ENCODE data around the gene RAPGEF1.
A peak's percentile ranks its signal among the peaks of the same experiment; 100 is the strongest.

Gene RAPGEF1

GRCh38 chr9:131611586-131612315 is 128.1 kb downstream of the RAPGEF1 start:
- Histone ChIP-seq H3K27me3 (ENCODE audit: control insufficient read depth, insufficient read depth, low read length) (no peaks in the 10 kb centered on the region), H3K9ac (ENCODE audit: low read length) (no peak overlapping the region), H3K27ac (ENCODE audit: low read depth, low read length) (no peak overlapping the region), H3K4me1 (ENCODE audit: control insufficient read depth, insufficient read depth, low read length) (peaks cover 29% of the 10 kb centered on the region), H3K4me3 (ENCODE audit: low read length) (no peak overlapping the region), H3K36me3 (ENCODE audit: control insufficient read depth, insufficient read depth, low read length) (peaks cover 13% of the 10 kb centered on the region)

GRCh38 chr9:131610231-131610761 is 129.6 kb downstream of the RAPGEF1 start:
- Histone ChIP-seq H3K4me1 (ENCODE audit: control insufficient read depth, insufficient read depth, low read length) (peaks cover 29% of the 10 kb centered on the region), H3K27ac (ENCODE audit: low read depth, low read length) (peak overlapping the region; percentile 68), H3K4me3 (ENCODE audit: low read length) (no peak overlapping the region), H3K27me3 (ENCODE audit: control insufficient read depth, insufficient read depth, low read length) (no peaks in the 10 kb centered on the region), H3K9ac (ENCODE audit: low read length) (no peak overlapping the region), H3K36me3 (ENCODE audit: control insufficient read depth, insufficient read depth, low read length) (peaks cover 13% of the 10 kb centered on the region)

GRCh38 chr9:131609099-131609830 is 130.6 kb downstream of the RAPGEF1 start:
- no peaks in the 10 kb centered on the region for H3K27me3 ChIP-seq (ENCODE audit: control insufficient read depth, insufficient read depth, low read length)
- H3K4me3 ChIP-seq (ENCODE audit: low read length), result peak overlapping the region; percentile 3
- H3K4me1 ChIP-seq (ENCODE audit: control insufficient read depth, insufficient read depth, low read length), result peaks cover 29% of the 10 kb centered on the region
- H3K9ac ChIP-seq (ENCODE audit: low read length), result no peak overlapping the region
- peaks cover 13% of the 10 kb centered on the region for H3K36me3 ChIP-seq (ENCODE audit: control insufficient read depth, insufficient read depth, low read length)
- peak overlapping the region; percentile 71 for H3K27ac ChIP-seq (ENCODE audit: low read depth, low read length)

GRCh38 chr9:131608493-131609037 is 131.3 kb downstream of the RAPGEF1 start:
- peak overlapping the region; percentile 71 for H3K27ac ChIP-seq (ENCODE audit: low read depth, low read length)
- peak overlapping the region; percentile 1 for H3K4me3 ChIP-seq (ENCODE audit: low read length)
- H3K27me3 ChIP-seq (ENCODE audit: control insufficient read depth, insufficient read depth, low read length), result no peaks in the 10 kb centered on the region
- H3K4me1 ChIP-seq (ENCODE audit: control insufficient read depth, insufficient read depth, low read length), result peaks cover 29% of the 10 kb centered on the region
- peaks cover 10% of the 10 kb centered on the region for H3K36me3 ChIP-seq (ENCODE audit: control insufficient read depth, insufficient read depth, low read length)
- no peak overlapping the region for H3K9ac ChIP-seq (ENCODE audit: low read length)

DNA sequence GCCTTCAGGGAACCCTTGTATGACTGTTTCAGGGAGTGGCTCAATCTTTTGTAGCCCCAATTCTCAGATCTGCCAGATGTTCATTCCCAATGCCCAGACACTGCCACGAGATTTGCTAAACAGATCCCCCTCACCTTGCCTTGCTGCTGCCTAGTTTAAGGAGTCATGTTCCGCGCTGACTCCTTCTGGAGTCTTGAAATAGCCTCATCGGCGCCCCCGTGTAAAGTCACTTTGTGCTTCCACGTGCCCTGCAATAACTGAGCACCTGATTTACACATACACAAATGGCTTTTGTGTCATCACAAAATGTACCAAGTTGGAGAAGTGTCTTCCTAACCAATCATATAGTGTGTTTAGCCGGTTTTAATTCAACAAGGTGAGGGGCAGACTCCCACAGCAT is 132.3 kb downstream of the RAPGEF1 start:
- Histone ChIP-seq H3K36me3 (ENCODE audit: control insufficient read depth, insufficient read depth, low read length) (peaks cover 9% of the 10 kb centered on the region), H3K4me1 (ENCODE audit: control insufficient read depth, insufficient read depth, low read length) (peaks cover 29% of the 10 kb centered on the region), H3K4me3 (ENCODE audit: low read length) (no peak overlapping the region), H3K27me3 (ENCODE audit: control insufficient read depth, insufficient read depth, low read length) (no peaks in the 10 kb centered on the region), H3K27ac (ENCODE audit: low read depth, low read length) (peak overlapping the region; percentile 61), H3K9ac (ENCODE audit: low read length) (no peak overlapping the region)

GRCh38 chr9:131606896-131607567 is 132.8 kb downstream of the RAPGEF1 start:
- Histone ChIP-seq H3K27ac (ENCODE audit: low read depth, low read length) (peak overlapping the region; percentile 61), H3K4me3 (ENCODE audit: low read length) (no peak overlapping the region), H3K9ac (ENCODE audit: low read length) (no peak overlapping the region), H3K4me1 (ENCODE audit: control insufficient read depth, insufficient read depth, low read length) (peaks cover 29% of the 10 kb centered on the region), H3K36me3 (ENCODE audit: control insufficient read depth, insufficient read depth, low read length) (peaks cover 9% of the 10 kb centered on the region), H3K27me3 (ENCODE audit: control insufficient read depth, insufficient read depth, low read length) (no peaks in the 10 kb centered on the region)

DNA sequence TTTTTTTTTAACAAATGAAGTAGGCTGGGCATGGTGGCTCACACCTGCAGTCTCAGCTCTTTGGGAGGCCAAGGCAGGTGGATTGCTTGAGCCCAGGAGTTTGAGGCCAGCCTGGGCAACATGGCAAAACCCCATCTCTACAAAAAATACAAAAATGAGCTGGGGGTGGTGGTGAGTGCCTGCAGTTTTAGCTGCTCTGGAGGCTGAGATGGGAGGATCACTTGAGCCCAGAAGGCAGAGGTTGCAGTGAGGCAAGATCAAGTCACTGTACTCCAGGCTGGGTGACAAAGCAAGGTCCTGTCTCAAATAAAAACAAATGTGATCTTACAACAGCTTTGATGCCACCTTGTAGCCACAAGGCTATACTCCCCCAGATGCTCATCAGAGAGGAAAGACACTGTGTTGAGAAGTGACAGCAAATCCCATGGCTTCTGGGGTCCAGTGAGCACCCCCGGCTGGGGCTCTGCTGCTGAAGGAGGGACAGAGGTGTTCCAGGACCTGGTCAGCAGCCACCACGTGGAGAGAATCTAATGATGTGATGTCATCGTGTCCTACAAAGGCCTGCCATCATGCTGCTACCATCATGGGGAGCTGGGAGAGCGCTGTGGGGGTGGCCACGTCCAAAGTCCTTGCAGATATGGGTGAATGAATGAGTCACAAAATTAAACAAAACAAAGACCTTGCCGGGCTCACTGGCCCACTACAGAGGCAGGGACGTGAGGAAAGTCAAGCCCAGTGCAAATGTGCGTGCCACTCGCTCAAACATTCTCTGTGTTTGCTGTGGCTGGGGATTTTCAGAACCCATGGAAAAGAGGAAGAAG is 133.9 kb downstream of the RAPGEF1 start:
- no peak overlapping the region for H3K4me3 ChIP-seq (ENCODE audit: low read length)
- no peak overlapping the region for H3K9ac ChIP-seq (ENCODE audit: low read length)
- peaks cover 28% of the 10 kb centered on the region for H3K4me1 ChIP-seq (ENCODE audit: control insufficient read depth, insufficient read depth, low read length)
- peaks cover 10% of the 10 kb centered on the region for H3K36me3 ChIP-seq (ENCODE audit: control insufficient read depth, insufficient read depth, low read length)
- H3K27me3 ChIP-seq (ENCODE audit: control insufficient read depth, insufficient read depth, low read length), result no peaks in the 10 kb centered on the region
- H3K27ac ChIP-seq (ENCODE audit: low read depth, low read length), result no peak overlapping the region

- H3K27me3 ChIP-seq (ENCODE audit: control insufficient read depth, insufficient read depth, low read length), result no peaks in the 10 kb centered on the region
- H3K27ac ChIP-seq (ENCODE audit: low read depth, low read length), result no peak overlapping the region
- H3K4me3 ChIP-seq (ENCODE audit: low read length), result no peak overlapping the region
- no peak overlapping the region for H3K9ac ChIP-seq (ENCODE audit: low read length)
- peaks cover 12% of the 10 kb centered on the region for H3K36me3 ChIP-seq (ENCODE audit: control insufficient read depth, insufficient read depth, low read length)
- peaks cover 8% of the 10 kb centered on the region for H3K4me1 ChIP-seq (ENCODE audit: control insufficient read depth, insufficient read depth, low read length)
Observed at GRCh38 chr9:131603711-131604439, 136.0 kb downstream of the RAPGEF1 start.

DNA sequence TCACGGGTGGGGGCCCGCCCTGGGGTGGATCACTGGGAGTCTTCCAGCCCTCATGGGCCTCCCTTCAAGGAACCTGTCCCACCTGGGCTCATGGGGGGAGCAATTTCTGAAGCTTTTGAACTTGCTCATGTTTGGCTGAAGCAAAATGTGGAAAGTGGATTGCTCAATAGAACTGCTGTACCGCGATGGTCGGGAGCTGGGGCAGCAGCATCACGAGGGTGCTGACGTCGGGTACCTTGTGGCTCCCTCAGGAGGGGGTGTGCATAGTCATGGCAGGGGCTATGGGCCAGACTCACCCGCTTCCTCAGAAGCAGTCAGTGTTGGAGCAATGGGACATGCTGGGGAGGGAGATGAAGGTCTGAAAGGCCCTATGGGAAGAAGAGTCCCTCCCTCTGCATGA is 136.7 kb downstream of the RAPGEF1 start:
- H3K36me3 ChIP-seq (ENCODE audit: control insufficient read depth, insufficient read depth, low read length), result peaks cover 12% of the 10 kb centered on the region

GRCh38 chr9:131601683-131602181 is 138.1 kb downstream of the RAPGEF1 start:
- H3K36me3 ChIP-seq (ENCODE audit: control insufficient read depth, insufficient read depth, low read length), result peaks cover 16% of the 10 kb centered on the region
- no peak overlapping the region for H3K9ac ChIP-seq (ENCODE audit: low read length)
- no peak overlapping the region for H3K4me3 ChIP-seq (ENCODE audit: low read length)
- H3K27me3 ChIP-seq (ENCODE audit: control insufficient read depth, insufficient read depth, low read length), result no peaks in the 10 kb centered on the region
- H3K27ac ChIP-seq (ENCODE audit: low read depth, low read length), result no peak overlapping the region
- H3K4me1 ChIP-seq (ENCODE audit: control insufficient read depth, insufficient read depth, low read length), result no peaks in the 10 kb centered on the region

More for the DNA sequence above, 136.7 kb downstream of the RAPGEF1 start:
- H3K27me3 ChIP-seq (ENCODE audit: control insufficient read depth, insufficient read depth, low read length), result no peaks in the 10 kb centered on the region
- H3K4me1 ChIP-seq (ENCODE audit: control insufficient read depth, insufficient read depth, low read length), result peaks cover 6% of the 10 kb centered on the region
- no peak overlapping the region for H3K4me3 ChIP-seq (ENCODE audit: low read length)
- no peak overlapping the region for H3K27ac ChIP-seq (ENCODE audit: low read depth, low read length)
- H3K9ac ChIP-seq (ENCODE audit: low read length), result no peak overlapping the region

DNA sequence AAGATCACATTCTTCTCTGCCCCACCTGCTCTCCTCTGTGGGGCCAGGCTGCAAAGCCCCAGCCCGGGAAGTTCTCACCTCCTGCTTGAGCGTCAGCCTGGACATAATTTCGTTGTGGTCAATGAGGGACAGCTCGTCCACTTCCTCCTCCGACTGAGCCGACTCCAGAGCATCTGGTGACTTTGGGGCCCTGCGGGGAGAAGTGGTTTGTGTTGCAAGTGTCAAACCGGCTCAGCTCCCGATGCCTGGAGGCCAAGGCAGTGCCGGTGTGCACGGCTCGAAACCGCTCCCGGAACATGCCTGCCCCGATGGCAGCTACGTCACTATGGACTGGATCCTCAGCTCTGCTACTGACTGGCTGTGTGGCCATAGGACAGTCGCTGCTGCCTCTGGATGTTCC is 141.8 kb downstream of the RAPGEF1 start:
- Histone ChIP-seq H3K27ac (ENCODE audit: low read depth, low read length) (no peak overlapping the region), H3K27me3 (ENCODE audit: control insufficient read depth, insufficient read depth, low read length) (no peaks in the 10 kb centered on the region), H3K9ac (ENCODE audit: low read length) (no peak overlapping the region), H3K36me3 (ENCODE audit: control insufficient read depth, insufficient read depth, low read length) (peaks cover 36% of the 10 kb centered on the region), H3K4me3 (ENCODE audit: low read length) (no peak overlapping the region), H3K4me1 (ENCODE audit: control insufficient read depth, insufficient read depth, low read length) (no peaks in the 10 kb centered on the region)
